HepG2 (cell line): ENCODE measurements around the gene PRR19. TPM values are rescaled to one million over a fixed set of nuclear protein-coding genes. Genes with fewer than 3 reads are reported as not detected.

Experiments used
- DBP ChIP-seq: sonication (generic); formaldehyde crosslinking; IDR thresholded peaks from 2 replicates; pipeline ENCODE4 v1.4.0; 2020; ENCODE audit warnings: missing genetic modification reagents; ENCODE audit errors: not compliant biosample characterization
- HDAC2 ChIP-seq: sonication (generic); formaldehyde crosslinking; IDR thresholded peaks from 2 replicates; pipeline ENCODE4 v1.4.0; 2020; ENCODE audit warnings: missing genetic modification reagents
- MEF2D ChIP-seq: sonication (generic); formaldehyde crosslinking; IDR thresholded peaks from 2 replicates; pipeline ENCODE4 v1.5.1; 2020; ENCODE audit warnings: mild to moderate bottlenecking, missing genetic modification reagents
- MXD3 ChIP-seq: IDR thresholded peaks from 2 replicates; pipeline ENCODE4 v1.6.1; 2016; ENCODE audit warnings: mild to moderate bottlenecking, missing biosample characterization, missing genetic modification reagents
- NR2C2 ChIP-seq: sonication (generic); formaldehyde crosslinking; IDR thresholded peaks from 2 replicates; pipeline ENCODE4 v1.4.0; 2020; ENCODE audit warnings: missing genetic modification reagents, mild to moderate bottlenecking, moderate library complexity, borderline replicate concordance
- PRDM4 ChIP-seq: sonication (generic); formaldehyde crosslinking; IDR thresholded peaks from 2 replicates; pipeline ENCODE4 v1.9.0; 2021; ENCODE audit warnings: missing genetic modification reagents, borderline replicate concordance
- RORA ChIP-seq: sonication (generic); formaldehyde crosslinking; IDR thresholded peaks from 2 replicates; pipeline ENCODE4 v1.5.0; 2020; ENCODE audit warnings: mild to moderate bottlenecking, missing genetic modification reagents, moderate library complexity
- RXRB ChIP-seq: IDR thresholded peaks from 2 replicates; pipeline ENCODE4 v1.6.1; 2016; ENCODE audit warnings: borderline replicate concordance, missing genetic modification reagents, missing compliant biosample characterization
- ZNF451 ChIP-seq: sonication (generic); formaldehyde crosslinking; IDR thresholded peaks from 2 replicates; pipeline ENCODE4 v1.5.0; 2020; ENCODE audit warnings: mild to moderate bottlenecking, missing genetic modification reagents
- ZNF574 ChIP-seq: sonication (generic); formaldehyde crosslinking; IDR thresholded peaks from 2 replicates; pipeline ENCODE4 v1.4.0; 2020; ENCODE audit warnings: missing genetic modification reagents
- ZNF609 ChIP-seq: sonication (generic); formaldehyde crosslinking; IDR thresholded peaks from 2 replicates; pipeline ENCODE4 v1.4.0; 2020; ENCODE audit warnings: mild to moderate bottlenecking, missing genetic modification reagents, borderline replicate concordance
- ZNF766 ChIP-seq: sonication (generic); formaldehyde crosslinking; IDR thresholded peaks from 2 replicates; pipeline ENCODE4 v1.5.0; 2020; ENCODE audit warnings: missing genetic modification reagents, borderline replicate concordance
- polyA plus RNA-seq, 8 experiments: library from polyadenylated mRNA; depleted of rRNA in 3 of 8; stranded (reverse) in 7 of 8; unstranded in 1 of 8; fragments of >200 nt; fragmentation: Illumina TruSeq in 4 of 8; extraction: Trizol in 4 of 8; gene quantifications; 2 replicates each; pipeline versions ENCODE4 v1.2.1 to v1.2.3, GENCODE V29; 2011 to 2016; ENCODE audit warnings: low read depth in 4 of 8, missing spikeins in 1 of 8, mixed read lengths in 1 of 8; ENCODE audit not compliant: insufficient read depth in 1 of 8
- total RNA-seq, 5 experiments: library from RNA; depleted of rRNA; stranded (reverse); fragments of >200 nt; fragmentation: Illumina TruSeq; extraction: Trizol; gene quantifications; 2 replicates each; pipeline ENCODE4 v1.2.3, GENCODE V29; 2016; ENCODE audit warnings: low read depth in 1 of 5

The PRR19 gene
- total and polyA plus RNA-seq, 2 of the 13 experiments (the other 11 are each of a cell fraction or from before 2014, with no cell fraction given): 0.21 to 0.33 TPM

GRCh38 chr19:42281827-42282762 lies 19.8 kb upstream of the PRR19 start (continued):
- TF ChIP-seq ZNF574 (CRISPR knock-in tag): peak; percentile 7; the same call in 1 of the 2 replicates
- no peak for TF ChIP-seq PRDM4
- 0 out of 2 replicates have a peak, but pooled peaks have one; percentile 15 for TF ChIP-seq ZNF451 (CRISPR knock-in tag)
- 0 out of 2 replicates have a peak, but pooled peaks have one; percentile 48 for TF ChIP-seq MEF2D (CRISPR knock-in tag)
- TF ChIP-seq ZNF766 (CRISPR knock-in tag): no peak
- TF ChIP-seq MXD3 (CRISPR knock-in tag): no peak
- no peak for TF ChIP-seq RORA
- TF ChIP-seq NR2C2 (CRISPR knock-in tag): peak; percentile 49; the same call in 1 of the 2 replicates
- TF ChIP-seq HDAC2 (CRISPR knock-in tag): peak; percentile 22; the same call in 1 of the 2 replicates
- no peak for TF ChIP-seq DBP (CRISPR knock-in tag)
- peak; percentile 42; the same call in 1 of the 2 replicates for TF ChIP-seq ZNF609 (CRISPR knock-in tag)
- TF ChIP-seq RXRB (CRISPR knock-in tag): 0 out of 2 replicates have a peak, but pooled peaks have one; percentile 13
